ENCODE measurements around the gene RBM20.

RBM20 gene

GRCh38 chr10:110812583-110812982 is 168.4 kb downstream of the RBM20 start:
- DNase-seq (ENCODE audit: low read depth): no peak

- no peak for DNase-seq (ENCODE audit: low read depth)
Observed at GRCh38 chr10:110813743-110814472, 169.8 kb downstream of the RBM20 start.

- DNase-seq (ENCODE audit: low read depth): no peak
Observed at GRCh38 chr10:110815354-110816004, 171.3 kb downstream of the RBM20 start.

- no peak for DNase-seq (ENCODE audit: low read depth)
Observed at GRCh38 chr10:110817614-110818013, 173.5 kb downstream of the RBM20 start.

GRCh38 chr10:110818311-110819256 is 174.4 kb downstream of the RBM20 start:
- no peak for DNase-seq (ENCODE audit: low read depth)

GRCh38 chr10:110820321-110820814 is 176.2 kb downstream of the RBM20 start:
- no peak for DNase-seq (ENCODE audit: low read depth)

GRCh38 chr10:110821508-110821907 is 177.4 kb downstream of the RBM20 start:
- DNase-seq (ENCODE audit: low read depth): no peak

GRCh38 chr10:110822035-110822711 is 178.0 kb downstream of the RBM20 start:
- DNase-seq (ENCODE audit: low read depth): no peak

GRCh38 chr10:110822712-110823311 is 178.7 kb downstream of the RBM20 start:
- DNase-seq (ENCODE audit: low read depth): no peak

GRCh38 chr10:110824152-110824441 is 180.0 kb downstream of the RBM20 start:
- DNase-seq (ENCODE audit: low read depth): no peak

- no peak for DNase-seq (ENCODE audit: low read depth)
Observed at GRCh38 chr10:110824660-110825059, 180.5 kb downstream of the RBM20 start.

- no peak for DNase-seq (ENCODE audit: low read depth)
Observed at GRCh38 chr10:110825508-110825907, 181.4 kb downstream of the RBM20 start.

- DNase-seq (ENCODE audit: low read depth): no peak
Observed at GRCh38 chr10:110827410-110827809, 183.3 kb downstream of the RBM20 start.

GRCh38 chr10:110827875-110828274 is 183.7 kb downstream of the RBM20 start:
- no peak for DNase-seq (ENCODE audit: low read depth)

- DNase-seq (ENCODE audit: low read depth): no peak
Observed at GRCh38 chr10:110828525-110828924, 184.4 kb downstream of the RBM20 start.

- no peak for DNase-seq (ENCODE audit: low read depth)
Observed at GRCh38 chr10:110829721-110830410, 185.7 kb downstream of the RBM20 start.

GRCh38 chr10:110833234-110833940 is 189.3 kb downstream of the RBM20 start:
- DNase-seq (ENCODE audit: low read depth): no peak

- DNase-seq (ENCODE audit: low read depth): no peak
Observed at GRCh38 chr10:110833941-110834628, 189.9 kb downstream of the RBM20 start.

GRCh38 chr10:110834629-110835301 is 190.6 kb downstream of the RBM20 start:
- DNase-seq (ENCODE audit: low read depth): no peak

Data from activated T-helper 1 cell treated with Interleukin-2 at 50 U/mL for 16 hours (primary cell).